ENCODE results near the gene STAG3.
"Not testable (repeated sequence)": the region's sequence is repeated elsewhere in the genome, so short reads cannot be mapped to it uniquely, and the experiment has no call there.

DNA sequence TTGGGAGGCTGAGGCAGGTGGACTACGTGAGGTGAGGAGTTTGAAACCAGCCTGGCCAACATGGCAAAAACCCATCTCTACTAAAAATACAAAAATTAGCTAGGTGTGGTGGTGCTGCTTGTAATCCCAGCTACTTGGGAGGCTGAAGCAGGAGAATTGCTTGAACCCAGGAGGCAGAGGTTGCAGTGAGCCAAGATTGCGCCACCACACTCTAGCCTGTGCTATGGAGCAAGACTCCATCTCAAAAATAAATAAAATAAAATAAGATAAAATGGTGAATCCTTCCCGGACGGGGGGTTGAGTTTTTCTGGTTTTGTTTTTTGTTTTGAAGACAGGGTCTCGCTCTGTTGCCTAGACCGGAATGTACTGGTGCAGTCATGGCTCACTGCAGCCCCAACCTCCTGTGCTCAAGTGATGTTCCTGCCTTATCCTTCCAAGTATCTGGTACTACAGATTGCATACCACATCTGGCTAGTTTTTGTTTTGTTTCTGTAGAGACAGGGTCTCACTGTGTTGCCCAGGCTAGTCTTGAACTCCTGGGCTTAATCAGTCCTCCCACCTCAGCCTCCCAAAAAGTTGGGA is 14.7 kb downstream of the STAG3 start:
- not testable (repeated sequence) for TF ChIP-seq BHLHE40 (IDR thresholded peaks at IDR 0.05; ENCODE audit: borderline replicate concordance); CTBP1 (IDR thresholded peaks at IDR 0.05; ENCODE audit: borderline replicate concordance); ELF4 (IDR thresholded peaks at IDR 0.05); LEF1 (IDR thresholded peaks at IDR 0.05; ENCODE audit: borderline replicate concordance); FOXM1 (IDR thresholded peaks at IDR 0.05; ENCODE audit: borderline replicate concordance); NFRKB (IDR thresholded peaks at IDR 0.05)
